OCI-LY3 (cell line): ENCODE data around the gene CTBP2.

Source experiments
- EZH2phosphoT487 ChIP-seq: fragments of 200-600 bp; shearing (Covaris generic); IDR thresholded peaks from 2 replicates; pipeline ENCODE4 v1.6.1; 2018; ENCODE audit warnings: antibody characterized with exemption, mixed run types, low read depth
- TF ChIP-seq, protein P1 (sequence below): fragments of 200-600, 300-600 bp; sonication (generic); IDR thresholded peaks from 2 replicates; pipeline ENCODE4 v1.5.1; 2014; ENCODE audit warnings: antibody characterized with exemption, low read length, low read depth

DNA sequence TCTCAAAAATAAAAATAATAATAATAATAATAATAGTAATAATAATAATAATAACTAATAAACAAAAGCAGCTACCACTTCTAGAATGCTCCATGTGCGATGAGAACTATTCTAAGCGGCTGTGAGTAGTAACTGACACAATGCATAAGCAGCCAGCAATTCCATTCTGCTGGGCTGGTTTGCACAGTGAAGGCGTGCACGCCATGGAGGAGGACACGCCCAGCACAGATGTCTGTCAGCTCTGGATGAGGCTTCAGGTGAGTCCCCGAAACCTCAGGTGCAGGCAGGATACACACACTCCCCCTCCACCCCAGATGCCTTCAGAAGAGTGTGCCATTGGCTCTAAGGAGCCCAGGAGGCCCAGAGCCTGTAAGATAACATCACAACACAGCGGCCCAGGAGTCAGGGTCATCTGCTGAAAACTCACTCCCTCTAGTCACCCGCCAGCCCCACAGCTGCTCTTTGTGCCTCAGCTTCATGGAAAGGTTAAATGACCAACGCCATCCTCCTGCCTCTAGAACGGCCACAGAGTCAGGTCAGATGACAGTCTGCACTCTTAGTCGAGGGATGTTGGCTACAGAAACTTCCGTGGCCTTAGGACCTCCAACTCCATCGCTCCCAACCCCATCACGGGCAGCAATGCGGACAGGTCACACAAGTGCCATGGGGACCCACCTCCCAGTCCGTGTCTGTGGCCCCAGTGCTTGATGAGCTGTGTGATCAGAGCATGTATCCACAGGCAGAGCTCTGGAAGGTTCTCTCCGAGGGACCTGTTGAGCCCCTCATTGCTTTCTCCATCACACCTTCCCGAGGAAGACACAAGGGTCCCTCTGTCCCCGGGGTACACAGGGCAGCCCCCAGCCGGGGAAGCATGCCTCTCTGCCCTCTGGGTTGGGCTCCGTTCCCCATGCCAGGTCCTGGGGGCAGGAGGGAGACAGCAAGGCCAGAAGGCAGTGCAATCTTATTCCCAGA is 103.9 kb downstream of the CTBP2 start:
- TF ChIP-seq, protein P1, sequence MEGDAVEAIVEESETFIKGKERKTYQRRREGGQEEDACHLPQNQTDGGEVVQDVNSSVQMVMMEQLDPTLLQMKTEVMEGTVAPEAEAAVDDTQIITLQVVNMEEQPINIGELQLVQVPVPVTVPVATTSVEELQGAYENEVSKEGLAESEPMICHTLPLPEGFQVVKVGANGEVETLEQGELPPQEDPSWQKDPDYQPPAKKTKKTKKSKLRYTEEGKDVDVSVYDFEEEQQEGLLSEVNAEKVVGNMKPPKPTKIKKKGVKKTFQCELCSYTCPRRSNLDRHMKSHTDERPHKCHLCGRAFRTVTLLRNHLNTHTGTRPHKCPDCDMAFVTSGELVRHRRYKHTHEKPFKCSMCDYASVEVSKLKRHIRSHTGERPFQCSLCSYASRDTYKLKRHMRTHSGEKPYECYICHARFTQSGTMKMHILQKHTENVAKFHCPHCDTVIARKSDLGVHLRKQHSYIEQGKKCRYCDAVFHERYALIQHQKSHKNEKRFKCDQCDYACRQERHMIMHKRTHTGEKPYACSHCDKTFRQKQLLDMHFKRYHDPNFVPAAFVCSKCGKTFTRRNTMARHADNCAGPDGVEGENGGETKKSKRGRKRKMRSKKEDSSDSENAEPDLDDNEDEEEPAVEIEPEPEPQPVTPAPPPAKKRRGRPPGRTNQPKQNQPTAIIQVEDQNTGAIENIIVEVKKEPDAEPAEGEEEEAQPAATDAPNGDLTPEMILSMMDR, result no peak
- no peak for TF ChIP-seq EZH2phosphoT487
